ENCODE measurements around the gene OR2W1.

DNA sequence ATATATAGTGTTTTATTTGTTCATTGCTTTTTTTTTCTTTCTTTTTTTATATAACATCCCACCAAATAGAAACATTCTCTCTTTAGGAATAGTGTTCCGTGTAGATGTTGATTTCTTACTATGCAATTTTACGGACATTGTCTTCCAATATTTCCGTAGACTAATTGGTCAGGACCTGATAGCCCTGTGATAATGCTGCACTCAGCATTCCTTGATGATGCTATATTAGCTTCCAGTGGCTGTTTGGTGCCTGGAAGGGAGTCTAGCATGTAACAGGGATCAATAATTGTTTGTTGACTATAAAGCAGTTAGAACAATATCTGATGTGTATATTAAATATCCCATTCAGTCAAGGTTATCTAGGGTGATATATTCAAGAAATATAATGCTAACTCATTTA is 6.7 kb upstream of the OR2W1 start:
- TF ChIP-seq, protein P1, sequence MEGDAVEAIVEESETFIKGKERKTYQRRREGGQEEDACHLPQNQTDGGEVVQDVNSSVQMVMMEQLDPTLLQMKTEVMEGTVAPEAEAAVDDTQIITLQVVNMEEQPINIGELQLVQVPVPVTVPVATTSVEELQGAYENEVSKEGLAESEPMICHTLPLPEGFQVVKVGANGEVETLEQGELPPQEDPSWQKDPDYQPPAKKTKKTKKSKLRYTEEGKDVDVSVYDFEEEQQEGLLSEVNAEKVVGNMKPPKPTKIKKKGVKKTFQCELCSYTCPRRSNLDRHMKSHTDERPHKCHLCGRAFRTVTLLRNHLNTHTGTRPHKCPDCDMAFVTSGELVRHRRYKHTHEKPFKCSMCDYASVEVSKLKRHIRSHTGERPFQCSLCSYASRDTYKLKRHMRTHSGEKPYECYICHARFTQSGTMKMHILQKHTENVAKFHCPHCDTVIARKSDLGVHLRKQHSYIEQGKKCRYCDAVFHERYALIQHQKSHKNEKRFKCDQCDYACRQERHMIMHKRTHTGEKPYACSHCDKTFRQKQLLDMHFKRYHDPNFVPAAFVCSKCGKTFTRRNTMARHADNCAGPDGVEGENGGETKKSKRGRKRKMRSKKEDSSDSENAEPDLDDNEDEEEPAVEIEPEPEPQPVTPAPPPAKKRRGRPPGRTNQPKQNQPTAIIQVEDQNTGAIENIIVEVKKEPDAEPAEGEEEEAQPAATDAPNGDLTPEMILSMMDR (IDR thresholded peaks at IDR 0.05; ENCODE audit: low read length) = no peak
- TF ChIP-seq EZH2phosphoT487 (IDR thresholded peaks at IDR 0.05; ENCODE audit: low read length) = no peak
